HEK293 (cell line): ENCODE data around the gene MMP27.

Experiments used
- CTCF ChIP-seq: fragments of 450-650 bp; formaldehyde crosslinking; IDR thresholded peaks from 2 replicates; pipeline ENCODE4 v1.5.1; 2016; ENCODE audit warnings: missing biosample characterization, missing genetic modification characterization
- ZNF112 ChIP-seq: fragments of 450-650 bp; formaldehyde crosslinking; IDR thresholded peaks from 2 replicates; pipeline ENCODE4 v1.5.0; 2017; ENCODE audit warnings: missing biosample characterization, missing genetic modification characterization
- ZNF184 ChIP-seq: fragments of 450-650 bp; IDR thresholded peaks from 2 replicates; pipeline ENCODE4 v1.5.1; 2018; ENCODE audit warnings: missing biosample characterization, mild to moderate bottlenecking, missing genetic modification characterization
- ZNF561 ChIP-seq: fragments of 450-650 bp; IDR thresholded peaks from 2 replicates; pipeline ENCODE4 v1.5.1; 2018; ENCODE audit warnings: missing biosample characterization, missing genetic modification characterization, borderline replicate concordance

- no peak for TF ChIP-seq ZNF184
- TF ChIP-seq ZNF561 (tag by site-specific recombination) = no peak
- TF ChIP-seq CTCF = no peak
- no peak for TF ChIP-seq ZNF112
Observed at GRCh38 chr11:102716527-102716926, 11.0 kb upstream of the MMP27 start.
